ENCODE results near the gene GABRP.

GRCh38 chr5:170761048-170761707 lies 22.3 kb upstream of the GABRP start:
- TF ChIP-seq CTCF (IDR thresholded peaks at IDR 0.05) (no peak), POLR2A (IDR thresholded peaks at IDR 0.05) (no peak)
